Mammary epithelial cell (primary cell): ENCODE measurements around the gene NUP214.

Experiments
- CTCF ChIP-seq, 2 donors: IDR thresholded peaks in 1 of 2; conservative IDR thresholded peaks in 1 of 2; 2 replicates each; pipeline ENCODE4 v1.5.1; 2011 to 2012; ENCODE audit warnings: inconsistent platforms in 2 of 2, low read length in 2 of 2, mild to moderate bottlenecking in 2 of 2, control low read depth in 1 of 2, low read depth in 1 of 2; ENCODE audit not compliant: insufficient read depth in 1 of 2; ENCODE audit errors: extremely low read depth in 1 of 2
- EZH2 ChIP-seq: IDR thresholded peaks from 2 replicates; pipeline ENCODE4 v1.6.1; 2012; ENCODE audit warnings: low read length, inconsistent platforms, borderline replicate concordance

GRCh38 chr9:131258698-131259431 lies 133.5 kb downstream of the NUP214 start:
- TF ChIP-seq CTCF (conservative IDR thresholded peaks at IDR 0.05 in 1 of 2, IDR thresholded peaks at IDR 0.05 in 1 of 2; ENCODE audit: extremely low read depth in 1 of 2, insufficient read depth in 1 of 2, low read depth in 1 of 2, low read length in 2 of 2) (no peak), EZH2 (no peak)
